GM12873 (cell line): ENCODE measurements around the gene RPP14.
A peak's percentile ranks its signal among the peaks of the same experiment; 100 is the strongest.

ENCODE experiments used
- TF ChIP-seq, protein P1 (sequence below): IDR thresholded peaks from 2 replicates; pipeline ENCODE4 v1.5.1; 2012; ENCODE audit warnings: low read depth, mild to moderate bottlenecking, moderate library complexity, low read length, control low read depth; ENCODE audit not compliant: insufficient read depth; ENCODE audit errors: missing control alignments

The RPP14 gene

DNA sequence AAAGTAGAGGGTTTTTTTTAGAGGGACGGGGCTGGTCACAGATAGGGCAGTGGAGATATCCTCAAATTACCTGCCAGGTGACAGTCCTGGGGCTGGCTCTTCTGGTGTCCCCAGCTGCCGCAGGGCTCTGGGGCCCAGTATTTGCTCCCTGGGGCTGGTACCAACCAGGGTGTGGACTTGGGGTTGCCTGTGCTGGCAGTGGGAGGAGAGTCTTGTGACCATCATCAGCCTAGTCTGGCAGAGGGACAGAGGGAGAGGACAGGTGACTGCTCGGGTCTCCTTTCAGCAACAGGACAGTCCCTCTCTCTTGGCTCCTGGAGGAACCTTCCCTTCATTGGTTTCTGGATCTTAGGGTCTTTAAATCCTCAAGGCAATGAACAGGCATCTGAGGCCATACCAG, 7.9 kb upstream of the RPP14 start:
- TF ChIP-seq, protein P1, sequence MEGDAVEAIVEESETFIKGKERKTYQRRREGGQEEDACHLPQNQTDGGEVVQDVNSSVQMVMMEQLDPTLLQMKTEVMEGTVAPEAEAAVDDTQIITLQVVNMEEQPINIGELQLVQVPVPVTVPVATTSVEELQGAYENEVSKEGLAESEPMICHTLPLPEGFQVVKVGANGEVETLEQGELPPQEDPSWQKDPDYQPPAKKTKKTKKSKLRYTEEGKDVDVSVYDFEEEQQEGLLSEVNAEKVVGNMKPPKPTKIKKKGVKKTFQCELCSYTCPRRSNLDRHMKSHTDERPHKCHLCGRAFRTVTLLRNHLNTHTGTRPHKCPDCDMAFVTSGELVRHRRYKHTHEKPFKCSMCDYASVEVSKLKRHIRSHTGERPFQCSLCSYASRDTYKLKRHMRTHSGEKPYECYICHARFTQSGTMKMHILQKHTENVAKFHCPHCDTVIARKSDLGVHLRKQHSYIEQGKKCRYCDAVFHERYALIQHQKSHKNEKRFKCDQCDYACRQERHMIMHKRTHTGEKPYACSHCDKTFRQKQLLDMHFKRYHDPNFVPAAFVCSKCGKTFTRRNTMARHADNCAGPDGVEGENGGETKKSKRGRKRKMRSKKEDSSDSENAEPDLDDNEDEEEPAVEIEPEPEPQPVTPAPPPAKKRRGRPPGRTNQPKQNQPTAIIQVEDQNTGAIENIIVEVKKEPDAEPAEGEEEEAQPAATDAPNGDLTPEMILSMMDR = no peak

DNA sequence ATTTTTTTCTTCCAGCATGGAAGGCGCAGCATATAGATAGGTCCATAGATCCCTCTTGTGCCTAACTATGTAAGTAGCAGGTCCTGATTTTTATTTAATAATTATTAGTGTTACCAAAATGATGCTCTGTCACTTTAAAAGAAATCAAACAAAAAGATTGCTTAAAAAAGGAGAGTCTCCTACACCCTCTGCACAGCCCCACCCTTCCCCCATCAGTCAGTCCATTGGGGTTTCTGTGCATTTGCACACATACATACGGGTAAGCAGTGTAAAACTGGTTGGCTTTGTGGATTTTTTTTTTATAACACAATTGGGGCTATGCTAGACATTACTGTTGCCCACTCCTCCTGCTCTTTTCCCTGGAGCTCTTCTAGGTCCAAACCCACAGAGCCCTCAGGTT, 7.0 kb upstream of the RPP14 start:
- TF ChIP-seq, protein P1 = no peak

DNA sequence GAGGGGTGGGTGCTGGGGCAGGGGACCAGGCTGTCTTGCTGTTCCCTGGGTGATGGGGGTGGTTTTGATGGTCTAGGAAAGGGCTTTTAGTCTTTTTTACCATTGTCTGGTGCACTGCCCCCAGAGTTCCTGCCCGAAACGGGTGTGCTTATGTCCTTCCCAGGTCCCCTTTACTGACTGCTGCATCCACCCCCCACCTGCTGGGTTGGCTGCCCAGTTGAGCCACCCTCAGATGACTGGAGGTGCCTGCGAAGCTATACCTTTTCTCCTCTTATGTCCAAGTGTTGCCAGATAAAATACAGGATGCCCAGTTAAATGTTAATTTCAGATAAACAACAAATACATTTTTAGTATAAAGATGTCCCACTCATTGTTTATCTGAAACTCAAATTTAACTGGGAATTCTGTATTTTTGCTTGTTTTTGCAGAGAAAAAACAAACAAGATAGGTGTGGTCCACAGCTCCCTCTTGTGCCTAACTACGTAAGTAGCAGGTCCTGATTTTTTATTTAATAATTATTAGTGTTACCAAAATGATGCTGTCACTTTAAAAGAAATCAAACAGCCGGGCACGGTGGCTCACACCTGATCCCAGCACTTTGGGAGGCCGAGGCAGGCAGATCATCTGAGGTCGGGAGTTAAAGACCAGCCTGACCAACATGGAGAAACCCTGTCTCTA, 6.1 kb upstream of the RPP14 start:
- TF ChIP-seq, protein P1 = peak; percentile 54

DNA sequence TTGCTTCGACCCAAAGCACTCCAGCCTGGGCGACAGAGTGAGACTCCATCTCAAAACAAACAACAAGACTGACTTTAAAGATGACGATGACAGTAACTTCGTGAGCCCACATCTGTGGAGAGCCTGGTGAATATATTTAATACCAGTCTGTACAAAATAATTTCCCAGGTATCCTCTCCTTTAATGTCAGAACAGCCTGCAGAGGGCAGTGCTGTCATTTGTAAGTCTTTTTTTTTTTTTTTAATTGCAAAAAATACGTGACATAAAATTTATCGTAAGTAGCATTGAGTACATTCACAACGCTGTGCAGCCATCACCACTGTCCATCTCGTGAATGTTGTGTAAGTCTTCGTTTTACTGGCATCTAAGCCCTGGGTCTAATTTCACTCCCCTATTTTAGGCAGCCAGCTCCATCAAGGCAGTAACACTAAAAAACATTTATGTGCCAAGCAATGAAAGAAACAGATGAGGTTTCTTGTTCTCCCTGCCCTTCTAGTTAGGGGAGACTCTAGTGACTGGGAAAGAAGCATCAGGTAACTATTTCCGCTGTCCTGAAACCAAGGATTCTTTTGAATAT, 1.7 kb downstream of the RPP14 start:
- TF ChIP-seq, protein P1 = peak; percentile 48

DNA sequence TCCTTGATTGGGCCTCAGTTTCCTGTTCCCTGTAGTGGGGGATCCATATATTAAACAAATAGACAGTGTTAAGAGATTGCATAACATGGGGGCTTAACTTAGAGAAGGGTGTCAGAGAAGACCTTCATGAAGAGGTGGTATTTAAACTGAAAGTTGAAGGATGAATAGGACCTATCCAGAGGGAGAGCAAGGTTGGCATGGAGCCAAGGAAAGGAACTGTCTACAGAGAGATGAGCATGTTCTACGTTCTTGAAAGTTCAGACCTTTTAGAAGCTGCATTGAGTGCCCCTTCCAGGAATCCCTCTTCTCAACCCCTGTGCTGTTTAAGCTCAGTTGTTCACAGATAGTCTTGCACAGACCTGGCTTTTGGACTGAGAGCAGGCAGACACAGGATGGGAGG, 2.7 kb downstream of the RPP14 start:
- TF ChIP-seq, protein P1 = no peak

DNA sequence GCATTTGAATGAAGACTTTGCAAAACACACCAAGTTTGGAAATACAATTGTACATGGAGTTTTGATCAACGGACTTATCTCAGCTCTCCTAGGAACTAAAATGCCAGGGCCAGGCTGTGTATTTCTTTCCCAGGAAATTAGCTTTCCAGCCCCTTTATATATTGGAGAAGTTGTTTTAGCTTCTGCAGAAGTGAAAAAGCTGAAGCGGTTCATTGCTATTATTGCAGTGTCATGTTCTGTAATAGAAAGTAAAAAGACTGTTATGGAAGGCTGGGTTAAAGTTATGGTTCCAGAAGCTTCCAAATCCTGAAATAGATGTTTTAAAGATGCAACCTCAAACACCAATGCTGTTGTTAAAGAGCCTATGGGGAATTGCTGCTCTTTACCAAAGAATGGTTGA, 11.8 kb downstream of the RPP14 start:
- TF ChIP-seq, protein P1 = no peak

DNA sequence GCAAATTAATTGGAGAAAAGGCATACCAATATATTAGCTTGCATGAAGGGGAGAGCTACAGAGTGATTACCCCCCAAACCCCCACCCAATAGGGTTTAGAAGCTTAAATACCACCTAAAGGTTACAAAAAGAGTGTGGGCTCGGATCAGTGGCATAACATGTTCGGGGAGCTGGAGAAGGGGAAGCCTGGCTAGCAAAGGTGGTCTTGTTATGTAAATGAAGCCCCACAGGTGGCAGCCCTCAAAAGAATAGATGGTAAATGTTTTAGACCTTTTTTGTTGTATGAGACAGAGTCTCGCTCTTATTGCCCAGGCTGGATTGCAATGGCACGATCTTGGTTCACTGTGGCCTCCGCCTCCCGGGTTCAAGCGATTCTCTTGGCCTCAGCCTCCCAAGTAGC, 15.7 kb downstream of the RPP14 start:
- TF ChIP-seq, protein P1 = no peak

DNA sequence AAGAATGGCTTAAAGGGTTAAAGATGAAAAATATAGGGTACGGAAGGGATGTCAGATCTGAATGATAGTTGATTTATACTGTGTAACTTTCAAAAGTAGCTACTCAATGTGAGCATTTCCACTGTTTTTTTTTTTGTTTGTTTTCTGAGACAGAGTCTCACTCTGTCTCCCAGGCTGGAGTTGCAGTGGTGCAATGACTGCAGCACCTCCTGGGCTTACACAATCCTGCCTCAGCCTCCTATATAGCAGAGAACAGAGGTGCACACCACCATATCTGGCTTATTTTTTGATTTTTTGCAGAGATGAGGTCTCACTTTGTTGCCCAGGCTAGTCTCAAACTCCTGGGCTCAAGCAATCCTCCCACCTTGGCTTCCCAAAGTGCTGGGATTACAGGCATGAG, 16.7 kb downstream of the RPP14 start:
- TF ChIP-seq, protein P1 = no peak
